Activated CD8-positive, alpha-beta memory T cell treated with anti-CD3 and anti-CD28 coated beads for 4 hours (primary cell): Measurements from ENCODE around the gene FBLN5.

Experiments used
- DNase-seq, 2 donors: peaks; one replicate each; pipeline ENCODE4 v3.0.0-alpha.2; 2020; ENCODE audit warnings: low read depth in 2 of 2

FBLN5 gene

DNA sequence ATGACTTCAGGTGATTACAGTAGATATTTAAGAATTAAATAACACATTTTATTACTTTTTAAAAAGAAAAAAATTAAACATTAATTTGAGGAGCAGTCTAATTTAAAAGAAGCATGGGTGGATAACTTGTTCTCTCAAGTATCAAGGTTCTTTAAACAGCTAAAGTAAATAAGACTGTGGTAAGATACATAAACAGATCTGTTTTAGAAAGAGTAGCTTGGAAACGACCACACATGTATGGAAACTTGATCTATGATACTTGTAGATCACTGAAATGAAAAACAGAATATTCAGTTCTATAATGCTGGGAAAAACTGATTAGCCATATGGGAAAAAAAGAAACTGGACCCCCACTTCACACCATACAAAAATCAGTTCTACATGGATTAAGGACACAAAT is 116.2 kb downstream of the FBLN5 start:
- no peak for DNase-seq

DNA sequence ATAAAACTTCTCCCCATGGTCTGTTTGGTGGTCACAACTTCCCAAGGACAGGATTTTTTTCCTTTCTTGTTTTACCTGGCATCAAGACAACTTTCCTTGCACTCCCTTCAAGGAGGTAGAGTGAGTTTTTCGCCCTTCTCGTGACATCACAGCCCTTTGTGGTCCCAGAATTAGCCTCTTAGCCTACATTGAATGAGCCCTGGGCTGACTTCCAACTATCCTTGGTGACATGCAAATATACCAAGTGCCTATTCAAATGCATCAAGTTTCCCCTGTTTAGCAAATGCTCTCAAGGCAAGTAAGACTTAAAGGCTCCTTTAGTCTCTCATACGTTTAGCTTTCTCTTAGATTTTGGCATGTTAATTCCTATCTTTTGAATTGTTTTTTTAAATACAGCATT is 116.7 kb downstream of the FBLN5 start:
- no peak for DNase-seq

DNA sequence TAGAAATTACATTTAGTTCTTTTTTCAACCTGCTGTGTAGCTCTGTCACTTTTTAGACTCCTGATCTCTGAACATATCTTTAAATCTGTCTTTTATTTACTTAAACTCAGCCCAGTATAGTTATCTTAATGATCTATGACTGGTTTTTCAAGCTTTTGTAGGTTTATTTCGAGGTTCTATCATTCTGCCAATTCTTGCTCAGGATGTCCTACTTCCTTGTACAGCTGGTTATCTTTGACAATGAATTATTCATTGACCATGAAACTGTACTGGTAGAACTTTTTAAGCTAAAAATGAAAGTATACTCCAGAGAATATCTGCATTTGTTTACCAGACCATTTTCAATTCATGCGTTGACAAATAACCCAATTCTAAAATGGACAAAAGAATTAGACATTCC is 118.0 kb downstream of the FBLN5 start:
- DNase-seq = no peak

DNA sequence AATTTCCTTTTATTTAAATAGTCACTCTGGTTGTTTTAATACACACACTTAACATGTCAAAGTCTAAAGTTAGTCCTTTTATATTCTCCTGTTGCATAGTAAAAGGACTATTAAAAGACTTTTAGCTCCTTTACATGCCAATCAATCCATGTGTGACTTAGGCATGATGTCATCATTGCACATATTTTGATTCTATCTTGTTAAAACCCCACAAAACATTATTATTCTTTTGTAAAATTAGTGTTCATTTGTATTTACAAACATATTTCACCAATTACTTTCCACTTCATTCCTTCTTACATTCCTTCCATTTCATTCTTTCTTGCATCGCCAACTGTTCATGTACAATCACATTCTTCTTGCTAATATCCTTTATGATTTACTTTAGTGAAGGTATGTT is 119.7 kb downstream of the FBLN5 start:
- no peak for DNase-seq
